H9 (cell line): ENCODE data around the gene PARD6B. TPM values are rescaled to one million over a fixed set of nuclear protein-coding genes. Genes with fewer than 3 reads are reported as not detected.

Experiments
- DNase-seq: peaks from one replicate; pipeline ENCODE4 v3.0.0-alpha.2; 2017
- H2AFZ ChIP-seq: one replicate; pipeline ENCODE4 v1.6.1; 2013; ENCODE audit warnings: mild to moderate bottlenecking, low read length, control low read depth, moderate library complexity
- H2AK5ac ChIP-seq: 2 replicates; pipeline ENCODE4 v1.6.1; 2013; ENCODE audit warnings: low read length, control low read depth, mixed read lengths; ENCODE audit not compliant: insufficient read length
- H2BK120ac ChIP-seq: one replicate; pipeline ENCODE4 v1.6.1; 2013; ENCODE audit warnings: low read depth, mild to moderate bottlenecking, low read length, control low read depth, inconsistent platforms; ENCODE audit not compliant: poor library complexity, severe bottlenecking
- H2BK12ac ChIP-seq: 2 replicates; pipeline ENCODE4 v1.6.1; 2013; ENCODE audit warnings: low read length, control low read depth, mixed read lengths, low read depth; ENCODE audit not compliant: insufficient read length
- H2BK15ac ChIP-seq: 2 replicates; pipeline ENCODE4 v1.6.1; 2013; ENCODE audit warnings: low read depth, low read length, control low read depth
- H2BK20ac ChIP-seq: one replicate; pipeline ENCODE4 v1.6.1; 2013; ENCODE audit warnings: low read depth, mild to moderate bottlenecking, low read length, control low read depth, inconsistent platforms; ENCODE audit not compliant: poor library complexity, severe bottlenecking
- H2BK5ac ChIP-seq: 2 replicates; pipeline ENCODE4 v1.6.1; 2013; ENCODE audit warnings: low read length, control low read depth, mixed read lengths; ENCODE audit not compliant: insufficient read length
- H3K14ac ChIP-seq: 2 replicates; pipeline ENCODE4 v1.6.1; 2013; ENCODE audit warnings: low read length, control low read depth; ENCODE audit not compliant: insufficient read depth
- H3K18ac ChIP-seq: 2 replicates; pipeline ENCODE4 v1.6.1; 2013; ENCODE audit warnings: low read depth, mild to moderate bottlenecking, mixed read lengths, low read length, control low read depth; ENCODE audit not compliant: insufficient read length
- H3K23ac ChIP-seq: 2 replicates; pipeline ENCODE4 v1.6.1; 2013; ENCODE audit warnings: low read length, control low read depth, mixed read lengths, low read depth; ENCODE audit not compliant: insufficient read length
- H3K23me2 ChIP-seq: 2 replicates; pipeline ENCODE4 v1.6.1; 2013; ENCODE audit warnings: low read depth, mild to moderate bottlenecking, mixed read lengths, low read length, control low read depth; ENCODE audit not compliant: insufficient read length, poor library complexity, severe bottlenecking
- H3K27ac ChIP-seq: 2 replicates; pipeline ENCODE4 v1.5.1; 2013; ENCODE audit warnings: low read length, control low read depth, mixed read lengths, low read depth; ENCODE audit not compliant: insufficient read length
- H3K27me3 ChIP-seq: 2 replicates; pipeline ENCODE4 v1.6.1; 2013; ENCODE audit warnings: low read length, control low read depth, inconsistent platforms; ENCODE audit not compliant: insufficient read depth
- H3K4ac ChIP-seq: 2 replicates; pipeline ENCODE4 v1.6.1; 2013; ENCODE audit warnings: low read depth, mild to moderate bottlenecking, control low read depth, inconsistent platforms, low read length, moderate library complexity
- H3K4me1 ChIP-seq: 2 replicates; pipeline ENCODE4 v1.6.1; 2013; ENCODE audit warnings: low read length, control low read depth, inconsistent platforms; ENCODE audit not compliant: insufficient read depth
- H3K4me2 ChIP-seq: 2 replicates; pipeline ENCODE4 v1.6.1; 2013; ENCODE audit warnings: low read length, control low read depth, mixed read lengths; ENCODE audit not compliant: insufficient read length, insufficient read depth
- H3K56ac ChIP-seq: 2 replicates; pipeline ENCODE4 v1.6.1; 2013; ENCODE audit warnings: low read depth, mild to moderate bottlenecking, mixed read lengths, low read length, control low read depth; ENCODE audit not compliant: insufficient read length
- H3K79me1 ChIP-seq: 2 replicates; pipeline ENCODE4 v1.6.1; 2013; ENCODE audit warnings: low read depth, mild to moderate bottlenecking, moderate library complexity, low read length, control low read depth, inconsistent platforms; ENCODE audit not compliant: insufficient read depth, poor library complexity, severe bottlenecking
- H3K79me2 ChIP-seq: 2 replicates; pipeline ENCODE4 v1.6.1; 2013; ENCODE audit warnings: low read length, control low read depth, inconsistent platforms; ENCODE audit not compliant: insufficient read depth
- H3K9ac ChIP-seq: 2 replicates; pipeline ENCODE4 v1.6.1; 2013; ENCODE audit warnings: low read length, control low read depth, mixed read lengths; ENCODE audit not compliant: insufficient read length; ENCODE audit errors: extremely low read depth
- H3K9me3 ChIP-seq: one replicate; pipeline ENCODE4 v1.6.1; 2013; ENCODE audit warnings: low read depth, low read length, inconsistent platforms; ENCODE audit not compliant: control insufficient read depth
- H3T11ph ChIP-seq: one replicate; pipeline ENCODE4 v1.6.1; 2013; ENCODE audit warnings: mild to moderate bottlenecking, low read length, control low read depth, inconsistent platforms
- H4K20me1 ChIP-seq: one replicate; pipeline ENCODE4 v1.6.1; 2013; ENCODE audit not compliant: control insufficient read depth, insufficient read length, insufficient read depth
- H4K5ac ChIP-seq: 2 replicates; pipeline ENCODE4 v1.6.1; 2013; ENCODE audit warnings: low read depth, mild to moderate bottlenecking, mixed read lengths, low read length, control low read depth; ENCODE audit not compliant: insufficient read length
- H4K8ac ChIP-seq: replicated peaks from 2 replicates; pipeline ENCODE4 v1.6.1; 2013; ENCODE audit warnings: low read length, control low read depth, mixed read lengths, low read depth; ENCODE audit not compliant: insufficient read length
- H4K91ac ChIP-seq: 2 replicates; pipeline ENCODE4 v1.6.1; 2013; ENCODE audit warnings: low read depth, mild to moderate bottlenecking, moderate library complexity, mixed read lengths, low read length, control low read depth; ENCODE audit not compliant: insufficient read length
- H3K27ac Mint-ChIP-seq, 3 experiments: 2 replicates in 2 of 3; 3 replicates in 1 of 3; pipeline ENCODE4 v1.8.0; 2020 to 2021; ENCODE audit warnings: mixed read lengths in 3 of 3, mild to moderate bottlenecking in 1 of 3, moderate library complexity in 1 of 3
- H3K27me3 Mint-ChIP-seq: 2 replicates; pipeline ENCODE4 v1.8.0; 2021; ENCODE audit warnings: low read depth, mild to moderate bottlenecking, moderate library complexity, mixed read lengths
- H3K36me3 Mint-ChIP-seq, 3 experiments: 2 replicates in 2 of 3; 3 replicates in 1 of 3; pipeline ENCODE4 v1.8.0; 2020 to 2021; ENCODE audit warnings: low read depth in 3 of 3, mixed read lengths in 3 of 3; ENCODE audit not compliant: insufficient read depth in 1 of 3
- H3K4me1 Mint-ChIP-seq, 2 experiments: 2 replicates each; pipeline ENCODE4 v1.8.0; 2020; ENCODE audit warnings: mixed read lengths in 2 of 2
- H3K4me3 Mint-ChIP-seq, 2 experiments: 2 replicates in 1 of 2; 3 replicates in 1 of 2; pipeline ENCODE4 v1.8.0; 2020 to 2021; ENCODE audit warnings: mild to moderate bottlenecking in 2 of 2, mixed read lengths in 2 of 2, moderate library complexity in 1 of 2
- H3K9me3 Mint-ChIP-seq, 2 experiments: 2 replicates in 1 of 2; 3 replicates in 1 of 2; pipeline ENCODE4 v1.8.0; 2020; ENCODE audit warnings: mild to moderate bottlenecking in 2 of 2, mixed read lengths in 2 of 2, moderate library complexity in 1 of 2
- CTCF ChIP-seq: fragments of 200-600 bp; sonication (generic); conservative IDR thresholded peaks from 3 replicates; pipeline ENCODE4 v1.8.0; 2021; ENCODE audit warnings: antibody characterized with exemption, mild to moderate bottlenecking
- WGBS: extraction: QIAGEN DNeasy Blood & Tissue Kit; methylation state at CpG from one replicate; pipeline ENCODE4 v1.1.7; 2013; ENCODE audit warnings: missing lambda C conversion rate, low lambda C conversion rate, mixed read lengths; ENCODE audit not compliant: insufficient read length; ENCODE audit errors: extremely low coverage; 5-methylcytosine and 5-hydroxymethylcytosine counted together
- total RNA-seq: library from RNA; stranded (reverse); gene quantifications from 2 replicates; pipeline ENCODE4 v1.2.1, GENCODE V29; 2021

The PARD6B gene
- total RNA-seq, 1 experiment from 2014 or later: 27.4 TPM

GRCh38 chr20:50794846-50795634 lies 63.7 kb downstream of the PARD6B start, which contains the start of gene BCAS4:
Gene BCAS4 (plus strand): TSS chr20:50795061. CDS start chr20:50795084, 23 bp downstream.
- Mint-ChIP-seq H3K4me1 (peaks cover 19 to 37% of the 10 kb centered on the region in 2 experiments), H3K27ac (peak within 1 kb of the TSS in 2 of 3 experiments; percentile 74 to 85; a peak in 3 of 7 replicates), H3K36me3 (peaks cover 0 to 3% (median 3%) of the 10 kb centered on the region in 3 experiments; a peak in 4 of 7 replicates), H3K9me3 (no peaks in the 10 kb centered on the region), H3K27me3 (peaks cover 11% of the 10 kb centered on the region; the same call in 1 of the 2 replicates), H3K4me3 (peak within 1 kb of the TSS; percentile 70 to 89)
- DNase-seq: peak; percentile 93
- no peak within 1 kb of the TSS for H2AFZ ChIP-seq
- H3K9ac ChIP-seq: no peak within 1 kb of the TSS
- H3K4ac ChIP-seq: no peak within 1 kb of the TSS
- no CpG with 5 or more reads among the region's 92 CpGs for WGBS
- peak within 1 kb of the TSS; percentile 50 for H3K4me2 ChIP-seq
- H2BK12ac ChIP-seq: no peak within 1 kb of the TSS
- no peak within 1 kb of the TSS; the same call in 1 of the 2 replicates for H2BK15ac ChIP-seq
- no peak within 1 kb of the TSS for H3K56ac ChIP-seq
- no peaks in the 10 kb centered on the region for H4K20me1 ChIP-seq
- no peaks in the 10 kb centered on the region for H3K23me2 ChIP-seq
- H2BK5ac ChIP-seq: no peak within 1 kb of the TSS
- H3K9me3 ChIP-seq: no peaks in the 10 kb centered on the region
- no peak within 1 kb of the TSS for H4K8ac ChIP-seq
- H3K4me1 ChIP-seq: no peaks in the 10 kb centered on the region
- H3K27ac ChIP-seq: no peak within 1 kb of the TSS
- no peak within 1 kb of the TSS for H2BK120ac ChIP-seq
- H2BK20ac ChIP-seq: no peak within 1 kb of the TSS
- no peak; the same call in none of the 3 replicates for TF ChIP-seq CTCF
- H3K79me2 ChIP-seq: no peaks in the 10 kb centered on the region
- no peaks in the 10 kb centered on the region for H3K27me3 ChIP-seq
- H3K79me1 ChIP-seq: no peaks in the 10 kb centered on the region
- H3K14ac ChIP-seq: 0 out of 2 replicates have a peak within 1 kb of the TSS, but pooled peaks have one; percentile 36
- H3K23ac ChIP-seq: no peak within 1 kb of the TSS
- H3K18ac ChIP-seq: no peak within 1 kb of the TSS
- no peak within 1 kb of the TSS for H3T11ph ChIP-seq
- H2AK5ac ChIP-seq: no peak within 1 kb of the TSS
- no peak within 1 kb of the TSS for H4K91ac ChIP-seq
- no peak within 1 kb of the TSS for H4K5ac ChIP-seq
